GM19455 (cell line): ENCODE measurements around the gene SLC23A2.

Experiments
- ATAC-seq: cut with Tn5 transposase; IDR thresholded peaks from one replicate; pipeline ENCODE4 v1.9.1; 2021; ENCODE audit not compliant: unreplicated experiment

The SLC23A2 gene

DNA sequence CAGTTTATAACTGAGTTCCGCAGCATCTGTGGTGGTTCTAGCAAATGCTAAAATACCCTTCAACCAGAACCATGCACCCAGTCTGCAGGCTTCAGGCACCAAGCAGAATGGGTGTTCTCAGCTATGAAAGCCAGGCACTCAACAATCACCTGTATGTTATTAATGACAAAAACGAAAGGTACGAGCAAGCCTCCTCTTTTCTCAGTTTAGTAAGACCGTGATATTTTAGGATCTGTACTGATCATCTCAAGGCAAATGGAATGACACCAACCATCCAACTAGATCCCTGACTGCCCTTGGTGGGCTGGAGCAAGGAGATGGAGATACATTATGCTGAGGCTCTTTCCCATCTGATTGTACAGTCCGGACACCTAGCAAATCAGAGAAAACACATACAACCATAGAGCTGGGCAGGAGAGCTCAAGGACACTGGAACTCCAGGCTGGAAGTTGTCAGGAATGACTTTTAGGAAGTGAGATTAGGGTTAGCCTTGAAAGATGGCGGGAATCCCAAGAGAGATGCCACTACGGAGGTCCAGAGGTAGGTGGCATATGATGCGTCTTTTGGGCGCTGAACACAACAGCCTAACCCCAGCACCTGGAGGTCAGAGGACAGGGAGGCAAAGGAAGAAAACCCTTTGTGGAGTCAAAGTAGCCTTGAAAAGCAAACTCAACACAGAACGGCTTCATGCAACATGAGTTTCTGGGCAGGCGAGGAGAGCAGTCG lies 33.4 kb downstream of the SLC23A2 start:
- no peak for ATAC-seq

DNA sequence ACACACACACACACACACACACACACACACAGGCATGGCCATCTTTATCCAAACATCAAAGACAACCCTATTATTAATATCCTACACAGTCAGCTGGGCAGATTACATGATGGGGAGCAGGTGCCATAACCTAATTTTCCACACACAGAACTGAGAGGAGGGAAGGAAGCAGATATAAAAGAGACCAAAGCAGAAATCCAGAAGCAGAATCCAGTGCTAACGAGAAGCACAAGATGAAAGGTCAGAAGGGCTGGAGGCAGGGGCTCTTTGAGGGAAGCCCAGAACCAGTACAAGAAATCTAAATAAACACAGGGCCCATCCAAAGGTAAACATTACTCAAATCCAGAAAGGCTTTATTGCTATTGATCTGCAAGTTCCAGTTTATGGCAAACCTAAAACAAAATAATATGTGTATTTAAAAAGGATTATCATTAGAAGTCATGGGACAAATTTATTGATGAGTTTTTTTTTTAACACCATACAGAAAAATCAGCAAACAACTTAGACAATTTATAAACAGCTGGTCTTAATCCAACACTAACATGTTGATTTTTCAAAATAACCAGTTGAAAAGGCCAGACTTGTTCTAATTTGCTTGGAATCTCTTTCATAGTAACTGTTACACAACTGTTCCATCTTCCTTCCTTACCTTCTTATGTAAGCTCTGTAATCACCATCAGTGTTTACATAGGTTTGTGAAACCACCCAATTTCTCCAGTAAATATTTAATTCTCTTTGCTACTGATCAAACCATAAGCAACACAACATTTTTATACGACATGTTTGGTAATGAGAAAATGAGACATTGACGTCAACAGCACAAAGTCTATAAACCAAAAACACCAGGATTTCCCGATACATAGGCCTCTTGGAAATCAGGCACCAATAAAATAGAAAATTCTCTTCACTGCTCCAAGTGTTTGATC lies 34.2 kb downstream of the SLC23A2 start:
- no peak for ATAC-seq

DNA sequence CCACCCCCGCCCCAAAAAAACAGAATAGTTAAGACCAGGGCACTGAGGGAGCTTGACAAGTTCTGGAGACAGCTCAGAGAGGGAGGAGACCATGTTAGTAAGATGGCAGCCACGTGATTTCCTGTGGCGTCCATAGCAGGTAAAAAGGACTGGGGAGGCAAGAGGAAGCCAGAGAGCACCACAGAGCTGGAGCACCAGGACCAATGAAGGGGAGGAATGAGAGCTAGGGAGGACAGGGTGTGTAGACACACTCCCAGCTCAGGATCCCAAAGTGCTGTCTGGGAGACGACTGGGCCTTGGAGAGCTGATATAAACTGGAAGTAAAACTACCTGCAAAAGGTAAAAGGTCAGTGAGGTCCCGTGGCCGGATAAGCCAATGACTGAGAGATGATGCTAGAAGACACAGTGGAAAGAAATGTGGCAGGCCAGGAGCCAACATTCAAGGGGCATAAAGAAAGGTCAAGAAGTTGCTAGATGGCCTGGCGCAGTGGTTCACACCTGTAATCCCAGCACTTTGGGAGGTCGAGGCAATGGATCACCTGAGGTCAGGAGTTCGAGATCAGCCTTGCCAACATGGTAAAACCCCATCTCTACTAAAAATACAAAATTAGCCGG lies 39.0 kb downstream of the SLC23A2 start:
- no peak for ATAC-seq

DNA sequence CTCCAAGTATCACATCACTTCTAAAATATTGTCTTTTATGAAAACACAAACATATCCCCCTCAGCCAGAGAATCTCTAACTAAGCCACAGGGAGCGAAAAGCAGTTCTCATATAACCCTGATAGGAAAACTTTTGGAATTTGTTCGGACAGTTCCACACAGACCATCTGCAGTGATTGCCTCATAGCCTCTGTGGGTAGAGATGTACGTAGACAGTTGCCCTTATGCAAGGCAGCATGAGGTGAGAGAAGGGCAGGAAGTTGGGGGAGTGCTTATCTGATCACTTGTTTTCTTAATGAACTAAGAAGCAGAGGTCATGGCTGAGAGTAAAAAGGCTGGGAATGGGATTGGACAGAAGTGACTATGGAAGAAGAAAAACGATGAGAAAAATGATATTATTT lies 39.6 kb downstream of the SLC23A2 start:
- no peak for ATAC-seq

DNA sequence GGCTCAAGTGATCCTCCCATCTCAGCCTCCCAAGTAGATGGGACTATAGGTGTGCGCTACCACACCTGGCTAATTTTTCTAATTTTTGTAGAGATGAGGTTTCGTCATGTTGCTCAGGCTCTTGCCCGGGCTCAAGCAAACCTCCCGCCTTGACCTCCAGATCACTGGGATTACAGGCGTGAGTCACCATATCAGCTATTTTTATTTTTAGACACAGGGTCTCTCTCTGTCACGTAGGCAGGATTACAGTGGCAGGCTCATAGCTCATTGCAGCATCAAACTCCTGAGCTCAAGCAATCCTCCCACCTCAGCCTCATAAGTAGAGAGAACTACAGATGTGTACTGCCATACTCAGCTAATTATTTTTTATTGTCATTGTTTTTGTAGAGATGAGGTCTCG lies 41.7 kb downstream of the SLC23A2 start:
- no peak for ATAC-seq

DNA sequence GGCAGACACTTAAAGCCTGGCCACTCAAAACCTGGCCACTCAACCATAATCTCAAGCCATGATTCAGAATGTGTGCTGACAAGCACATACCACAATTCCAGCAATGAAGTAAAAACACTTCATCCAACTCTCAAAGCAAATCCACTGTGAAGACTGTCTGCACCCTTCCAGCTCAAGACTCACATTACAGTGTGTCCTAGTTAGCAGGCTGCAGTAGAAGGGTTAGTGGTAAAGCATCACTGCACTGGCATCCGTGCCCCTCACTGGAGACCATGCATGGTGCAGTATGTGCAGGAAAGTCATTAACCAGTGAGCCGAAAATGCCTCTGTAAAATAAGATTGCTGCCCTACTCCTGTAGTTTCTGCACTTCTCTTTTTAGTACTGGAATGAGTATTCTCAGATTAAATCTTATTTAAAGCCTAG lies 43.4 kb downstream of the SLC23A2 start:
- ATAC-seq = no peak

DNA sequence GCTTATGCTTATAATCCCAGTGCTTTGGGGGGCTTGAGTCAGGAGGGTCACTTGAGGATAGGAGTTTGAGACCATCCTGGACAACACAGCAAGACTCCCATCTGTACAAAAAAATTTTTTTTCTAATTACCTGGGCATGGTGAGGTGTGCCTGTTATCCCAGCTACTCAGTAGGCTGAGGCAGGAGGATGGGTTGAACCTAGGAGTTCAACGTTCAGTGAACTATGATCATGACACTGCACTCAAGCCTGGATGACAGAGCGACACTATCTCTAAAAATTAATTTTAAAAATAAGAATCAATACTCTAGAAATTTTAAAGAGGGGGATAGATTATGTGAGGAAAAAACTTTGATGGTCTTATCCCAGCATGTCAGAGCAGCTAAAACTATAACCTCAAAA lies 44.1 kb downstream of the SLC23A2 start:
- ATAC-seq = no peak

DNA sequence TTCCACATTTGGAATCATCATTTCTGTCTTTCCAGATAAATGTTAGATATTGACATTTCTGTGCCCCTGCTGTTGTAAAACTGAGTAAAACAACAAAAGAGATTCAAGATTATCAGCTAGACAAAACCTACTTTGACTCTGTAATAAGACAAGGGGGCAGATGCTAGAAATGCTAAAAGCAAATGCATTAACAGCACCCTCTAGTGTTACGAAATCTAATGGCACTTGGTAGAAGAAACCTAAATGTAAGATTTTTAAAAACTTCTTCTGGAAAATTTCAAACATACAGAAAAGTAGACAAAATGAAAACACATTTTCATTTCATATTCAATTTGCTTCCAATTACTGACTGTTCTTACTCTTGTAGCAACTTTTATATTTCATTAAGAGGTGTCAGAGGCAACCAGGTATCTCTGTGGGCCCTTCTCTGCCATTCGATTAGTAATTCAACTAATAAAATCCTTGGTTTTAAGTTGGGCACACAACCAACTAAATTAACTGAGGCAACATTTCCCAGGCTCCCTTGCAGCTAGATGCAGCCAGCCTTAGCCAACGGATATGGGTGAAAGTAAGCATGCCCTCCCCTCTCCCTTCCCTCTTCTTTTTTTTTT lies 45.0 kb downstream of the SLC23A2 start:
- no peak for ATAC-seq

DNA sequence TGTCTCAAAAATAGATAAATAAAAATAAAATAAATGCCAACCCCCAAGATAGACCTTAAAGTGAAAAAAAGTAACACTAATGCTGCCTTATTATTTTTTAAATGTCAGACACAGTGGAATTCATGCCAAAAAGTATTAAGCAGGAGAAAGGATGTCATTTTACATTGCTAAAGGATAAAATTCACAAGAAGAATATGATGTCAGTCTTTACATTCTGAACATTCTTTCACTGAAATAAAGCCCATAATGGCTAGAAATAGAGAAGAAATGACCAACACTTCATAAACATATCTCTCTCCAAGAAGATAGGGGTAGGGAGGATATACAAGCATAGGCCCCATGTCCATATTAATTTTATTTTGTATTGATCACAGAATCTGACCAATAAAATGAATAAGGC lies 47.4 kb downstream of the SLC23A2 start:
- ATAC-seq = no peak

DNA sequence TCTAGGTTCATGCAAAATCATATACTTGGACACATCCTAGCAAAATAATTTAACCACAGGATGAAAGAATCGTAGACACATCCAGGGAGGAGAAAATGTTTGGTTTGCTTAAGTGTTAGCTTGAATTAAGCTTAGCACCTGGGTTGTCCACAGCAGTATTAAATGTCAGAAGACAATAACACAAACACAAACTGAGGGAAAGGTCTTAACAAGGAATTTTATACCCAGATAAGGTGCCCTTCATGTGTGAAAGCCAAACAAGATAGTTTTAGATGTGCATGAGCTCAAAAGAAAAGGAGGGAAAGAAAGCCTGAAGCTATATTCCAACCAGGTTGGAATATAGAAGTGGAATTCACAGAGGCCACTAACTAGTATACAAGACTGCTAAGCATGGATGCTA lies 49.1 kb downstream of the SLC23A2 start:
- no peak for ATAC-seq

DNA sequence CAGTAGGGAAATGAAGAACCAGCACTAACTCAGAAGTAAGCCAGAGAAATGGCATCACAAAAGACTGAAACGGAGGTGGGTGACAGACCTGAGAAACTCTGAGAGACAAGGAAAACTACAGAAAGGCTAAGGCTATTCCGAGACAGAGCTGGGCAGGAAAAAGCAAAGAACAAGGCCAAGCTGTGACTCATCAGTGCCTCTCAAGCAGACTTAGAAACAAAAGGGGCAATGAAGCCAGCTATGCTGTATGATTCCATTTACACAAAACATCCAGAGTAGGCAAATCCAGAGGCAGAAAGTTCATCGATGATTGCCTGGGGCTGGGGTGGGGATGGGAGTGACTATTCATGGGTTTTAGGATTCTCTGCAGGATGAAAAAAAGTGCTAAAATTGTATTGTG lies 50.0 kb downstream of the SLC23A2 start:
- no peak for ATAC-seq

DNA sequence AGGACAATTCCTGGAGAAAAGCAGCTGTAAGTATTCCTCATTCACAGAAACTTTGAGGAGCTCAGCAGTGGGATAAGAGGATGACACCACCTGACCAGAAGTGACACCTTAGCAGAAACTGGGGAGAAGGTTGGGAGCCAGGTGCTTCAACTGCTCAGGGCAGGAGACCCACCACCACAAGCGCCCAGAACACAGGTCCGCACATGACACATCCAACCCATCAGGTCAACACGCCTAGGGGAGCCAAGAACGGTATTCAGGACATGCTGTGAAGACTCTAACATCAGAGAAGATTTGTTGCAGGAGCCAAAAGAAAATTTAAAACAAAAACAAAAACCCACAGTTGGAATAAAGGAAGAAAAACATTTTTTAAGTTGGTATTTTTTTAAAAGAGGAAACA lies 50.5 kb downstream of the SLC23A2 start:
- no peak for ATAC-seq

DNA sequence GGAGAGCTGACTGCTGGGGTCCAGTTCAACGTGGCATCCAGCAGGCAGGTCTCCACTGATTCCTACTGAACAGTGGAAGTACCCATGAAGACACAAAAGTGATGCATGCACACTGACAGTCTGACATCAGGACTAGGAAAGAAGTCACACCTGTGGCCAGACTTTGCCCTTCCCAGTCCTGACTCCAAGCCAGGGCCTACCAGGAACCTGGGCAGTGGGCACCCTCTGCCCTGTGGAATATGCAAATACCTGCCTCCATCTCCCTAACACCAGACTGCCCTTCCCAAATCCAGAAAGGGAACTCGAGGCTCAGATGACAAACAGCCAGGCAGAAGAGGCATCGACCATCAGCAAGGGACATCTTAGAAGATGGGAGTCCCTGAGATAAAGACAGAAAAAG lies 50.9 kb downstream of the SLC23A2 start:
- ATAC-seq = no peak

DNA sequence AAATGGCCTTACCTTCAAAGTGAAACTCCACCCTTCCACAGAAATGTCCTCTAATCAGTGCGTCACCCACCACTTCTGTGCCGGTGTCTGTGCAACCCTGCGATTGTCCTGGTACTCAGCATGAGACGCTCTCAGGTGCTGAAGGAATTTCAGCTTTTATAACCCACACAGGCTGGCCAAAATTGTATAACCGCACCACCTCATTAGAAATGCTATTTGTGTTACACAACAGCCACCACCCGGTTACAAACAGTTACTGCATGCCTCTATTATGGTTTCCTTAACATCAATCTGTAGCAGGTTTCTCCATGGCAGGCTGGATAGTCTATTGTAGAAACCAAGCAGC lies 51.5 kb downstream of the SLC23A2 start:
- ATAC-seq = no peak

DNA sequence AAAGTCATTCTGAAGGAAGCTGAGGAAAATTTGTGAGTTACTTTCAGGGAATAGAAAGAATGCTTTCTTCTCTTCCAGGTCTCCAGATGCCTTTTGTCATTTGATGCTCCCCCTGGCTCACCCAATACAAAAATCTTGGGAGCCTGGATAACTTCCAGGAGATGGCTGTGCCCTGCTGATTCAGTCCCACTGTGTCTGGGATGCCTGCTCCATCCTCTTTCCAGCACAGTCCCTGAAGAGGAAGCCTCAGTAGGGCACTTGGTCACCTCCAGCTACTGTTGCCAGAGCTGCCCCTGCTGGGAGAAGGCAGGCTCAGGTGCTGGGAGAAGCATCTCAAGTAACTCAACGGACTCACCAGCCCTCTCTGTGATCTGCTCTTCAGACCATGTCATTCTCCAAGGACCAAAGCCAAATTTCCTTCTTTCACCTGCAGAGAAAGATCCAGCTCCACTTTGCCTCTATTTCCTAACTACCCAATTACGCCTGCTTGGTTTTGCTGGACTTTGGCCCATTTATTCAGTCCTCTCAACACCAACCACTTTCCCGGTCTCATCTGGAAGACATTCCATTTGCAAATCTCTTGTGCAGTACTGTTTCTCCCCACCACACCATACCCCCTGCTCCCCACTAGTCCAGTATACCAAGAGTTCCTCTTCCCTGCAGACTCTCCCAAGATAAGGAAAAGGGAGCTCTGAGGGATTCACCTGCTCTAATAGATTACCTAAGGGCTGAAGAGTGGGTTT lies 53.3 kb downstream of the SLC23A2 start:
- ATAC-seq = no peak

DNA sequence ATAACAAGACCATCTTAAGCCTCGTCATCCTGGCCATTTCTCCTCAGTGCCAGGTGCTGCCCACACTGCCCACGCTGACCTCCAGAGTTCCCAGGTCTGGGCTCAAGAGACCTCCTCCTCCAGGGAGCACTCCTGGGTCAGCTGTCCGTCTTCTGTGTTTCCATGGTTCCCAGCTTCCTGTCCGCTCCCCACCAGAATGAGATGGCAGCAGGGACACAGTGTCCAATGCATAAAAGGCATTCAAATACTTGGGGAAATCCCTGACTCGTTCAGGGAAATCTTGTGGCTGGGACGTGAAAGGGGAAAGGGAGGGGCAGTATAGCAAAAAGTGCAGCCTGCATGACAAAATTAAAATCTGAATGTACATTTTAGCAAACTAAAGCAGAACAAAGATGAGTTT lies 54.3 kb downstream of the SLC23A2 start:
- ATAC-seq = no peak

DNA sequence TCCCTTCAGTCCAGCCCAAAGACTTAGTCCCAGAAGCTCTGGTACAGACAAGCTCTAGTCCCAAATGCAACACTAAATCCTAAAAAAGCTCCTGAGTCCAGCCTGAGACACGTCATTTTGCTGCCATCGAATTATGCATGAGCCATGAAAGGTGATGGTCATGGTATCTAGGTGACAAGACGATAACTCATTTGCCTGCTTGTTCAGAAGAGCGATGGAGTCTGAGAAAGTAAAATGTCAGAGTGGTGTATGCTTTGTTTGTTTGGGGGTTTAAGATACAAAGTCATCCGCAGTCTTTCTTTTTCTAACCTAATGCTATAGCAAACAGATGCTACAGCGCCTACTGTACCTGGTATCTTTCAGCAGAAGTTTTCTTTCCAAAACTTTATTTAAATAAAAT lies 54.7 kb downstream of the SLC23A2 start:
- no peak for ATAC-seq

DNA sequence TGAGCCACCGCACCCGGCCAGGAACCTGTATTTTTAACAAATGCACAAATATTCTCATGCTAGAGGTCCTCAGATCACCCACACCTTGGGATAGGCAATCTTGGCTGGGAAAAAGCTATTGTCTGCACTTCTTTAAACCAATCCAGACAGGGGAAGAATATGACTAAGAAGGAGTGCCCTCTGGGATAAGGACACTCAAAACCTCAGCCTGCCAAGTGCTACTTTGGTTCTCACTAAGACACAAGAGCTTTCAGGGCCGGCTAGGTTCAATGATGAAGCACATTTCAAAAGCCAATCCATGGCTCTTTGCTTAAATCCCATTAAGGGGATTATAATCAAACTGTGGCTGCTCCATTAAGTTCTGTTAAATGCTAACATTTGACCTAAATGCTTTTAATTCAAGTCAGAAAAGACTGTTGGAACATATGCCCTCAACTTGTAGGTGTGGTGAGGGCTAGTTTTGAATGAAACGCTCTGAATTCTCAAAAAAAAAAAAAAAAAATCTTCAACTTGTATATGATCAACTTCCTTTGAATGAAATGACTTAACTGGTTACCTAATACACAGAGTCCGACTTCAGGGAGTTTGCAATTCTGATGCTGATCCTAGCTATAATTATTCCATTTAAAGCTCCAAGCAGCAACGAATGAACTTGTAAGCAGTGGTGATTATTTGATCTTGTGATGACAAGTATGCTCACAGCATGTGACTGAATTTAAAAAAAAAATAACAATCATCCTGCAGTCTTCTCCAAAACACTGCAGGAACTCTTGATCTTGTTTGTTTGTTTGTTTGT lies 56.6 kb downstream of the SLC23A2 start:
- ATAC-seq = no peak

DNA sequence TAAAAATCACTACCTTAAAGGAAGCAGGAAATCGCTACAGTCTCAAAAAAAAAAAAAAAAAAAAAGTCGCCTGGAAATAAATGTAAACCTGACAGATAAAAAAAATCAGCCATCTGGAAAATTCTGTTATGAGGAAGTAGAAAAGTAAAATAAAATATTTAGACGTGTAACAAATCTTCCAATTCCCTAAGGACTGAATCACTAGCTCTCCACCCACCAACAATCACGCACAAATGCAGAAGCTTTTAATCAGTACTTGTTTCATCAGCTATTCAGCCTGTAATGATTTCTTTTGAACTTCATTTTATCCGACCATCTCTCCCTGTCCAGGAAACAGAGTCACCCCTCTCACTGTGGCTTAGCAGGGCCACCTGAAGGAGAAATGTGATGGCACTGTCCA lies 59.0 kb downstream of the SLC23A2 start:
- ATAC-seq = no peak
